GM19463 (cell line): Measurements from ENCODE around the gene MOCOS.

Experiments used
- ATAC-seq: cut with Tn5 transposase; IDR thresholded peaks from one replicate; pipeline ENCODE4 v1.9.1; 2021; ENCODE audit warnings: mild to moderate bottlenecking, moderate library complexity; ENCODE audit not compliant: unreplicated experiment

The MOCOS gene

GRCh38 chr18:36302676-36303075 lies 115.4 kb downstream of the MOCOS start:
- ATAC-seq = no peak

- ATAC-seq = no peak
Observed at GRCh38 chr18:36303211-36303844, 116.0 kb downstream of the MOCOS start.

- ATAC-seq = no peak
Observed at GRCh38 chr18:36304723-36305122, 117.4 kb downstream of the MOCOS start.

DNA sequence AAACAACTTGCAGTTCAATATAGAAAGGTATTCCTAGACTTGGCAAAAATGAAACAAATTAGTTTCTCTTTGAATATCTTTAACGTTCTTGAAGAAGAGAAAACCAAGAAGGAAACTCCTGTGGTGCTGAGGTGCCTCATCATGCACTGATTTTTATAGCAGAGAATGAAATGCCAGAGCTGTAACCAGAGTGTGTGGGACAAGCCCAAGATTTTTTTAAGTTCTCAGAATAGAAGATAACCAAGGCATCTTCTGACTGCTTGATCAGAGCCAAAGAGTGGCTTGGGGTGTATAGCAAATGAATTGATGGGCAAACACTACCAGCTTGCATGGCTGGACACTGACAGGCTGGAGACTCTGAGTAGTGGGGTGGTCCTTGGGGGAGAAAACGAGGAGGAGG lies 118.1 kb downstream of the MOCOS start:
- no peak for ATAC-seq

DNA sequence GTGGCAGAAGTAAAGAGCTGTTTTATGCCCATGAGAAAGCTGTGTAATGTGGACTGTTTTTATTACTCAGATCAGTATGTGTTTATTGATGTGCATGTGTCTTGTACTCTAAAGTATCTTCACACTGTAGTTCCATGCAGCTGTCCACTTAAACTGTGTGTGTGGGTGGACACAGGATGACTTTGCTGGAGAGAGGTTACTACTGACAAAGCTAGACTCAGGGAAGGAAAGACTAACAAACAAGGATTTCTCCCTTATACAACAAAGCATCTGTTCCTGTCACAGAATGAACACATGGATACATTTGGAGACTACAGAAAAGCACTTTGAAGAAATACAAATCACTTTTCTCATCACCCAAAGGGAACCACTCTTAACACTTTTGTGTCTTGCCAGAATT lies 120.2 kb downstream of the MOCOS start:
- no peak for ATAC-seq

DNA sequence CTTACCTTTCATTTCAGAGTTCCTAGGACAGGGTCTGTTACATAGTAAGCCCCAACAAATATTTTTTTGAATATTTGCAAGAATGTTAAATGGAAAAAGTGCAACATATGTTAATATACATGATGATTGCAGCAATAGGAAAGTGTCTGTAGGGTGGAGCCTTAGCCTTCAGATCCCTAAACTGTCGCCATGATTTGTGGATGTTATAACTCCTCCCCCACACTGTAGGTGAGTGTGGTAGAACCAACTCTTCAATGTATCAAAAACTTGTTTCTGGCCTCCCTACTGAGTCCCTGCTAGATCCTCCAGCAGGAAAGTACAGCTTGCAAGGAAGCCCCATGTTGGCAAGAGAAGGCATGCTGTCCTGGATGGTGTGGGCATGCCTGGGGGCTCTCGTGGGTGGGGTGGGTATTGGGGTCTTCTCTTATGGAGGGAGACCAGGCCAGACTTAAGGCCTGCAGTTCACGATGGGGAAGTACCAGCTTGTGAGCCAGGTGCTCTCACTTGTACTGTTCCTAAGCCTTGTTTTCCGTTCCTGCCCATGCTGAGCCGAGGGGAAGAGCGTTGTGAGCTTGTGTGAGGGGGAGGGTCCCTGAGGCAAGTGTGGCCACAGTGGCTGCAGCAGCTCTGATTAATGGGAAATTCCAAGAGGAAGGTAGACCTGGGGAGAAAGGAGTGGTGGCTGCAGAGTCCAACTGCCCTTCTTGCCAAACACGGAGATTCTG lies 121.6 kb downstream of the MOCOS start:
- ATAC-seq = no peak

GRCh38 chr18:36309436-36310391 lies 122.4 kb downstream of the MOCOS start:
- no peak for ATAC-seq

- no peak for ATAC-seq
Observed at GRCh38 chr18:36311026-36311570, 123.8 kb downstream of the MOCOS start.

DNA sequence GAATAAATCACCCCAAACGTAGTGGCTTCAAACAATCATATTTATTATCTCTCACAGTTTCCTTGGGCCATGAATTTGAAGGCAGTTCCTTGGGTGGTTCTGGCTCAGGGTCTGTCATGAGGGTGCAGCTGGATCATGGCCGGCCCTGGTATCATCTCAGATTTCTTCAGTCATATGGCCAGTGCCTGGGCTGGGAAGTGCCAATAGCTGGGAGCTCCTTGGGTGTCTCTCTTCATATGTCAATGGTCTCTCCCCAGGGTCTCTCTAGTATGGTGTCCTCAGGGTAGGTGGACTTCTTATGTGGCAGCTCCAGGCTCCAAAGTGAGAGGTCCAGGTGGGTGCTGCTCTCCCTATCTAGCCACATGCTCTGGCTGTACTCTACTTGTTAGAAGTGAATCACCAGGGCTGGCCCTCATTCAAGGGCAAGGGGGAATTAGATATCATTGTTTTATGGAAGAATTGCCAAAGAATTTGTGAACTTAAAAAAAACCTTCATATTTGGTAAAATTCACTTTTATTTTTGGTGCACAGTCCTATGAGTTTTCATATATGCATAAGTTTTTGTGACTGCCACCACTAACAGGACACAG lies 125.6 kb downstream of the MOCOS start:
- no peak for ATAC-seq

GRCh38 chr18:36314098-36314497 lies 126.8 kb downstream of the MOCOS start:
- ATAC-seq = no peak

DNA sequence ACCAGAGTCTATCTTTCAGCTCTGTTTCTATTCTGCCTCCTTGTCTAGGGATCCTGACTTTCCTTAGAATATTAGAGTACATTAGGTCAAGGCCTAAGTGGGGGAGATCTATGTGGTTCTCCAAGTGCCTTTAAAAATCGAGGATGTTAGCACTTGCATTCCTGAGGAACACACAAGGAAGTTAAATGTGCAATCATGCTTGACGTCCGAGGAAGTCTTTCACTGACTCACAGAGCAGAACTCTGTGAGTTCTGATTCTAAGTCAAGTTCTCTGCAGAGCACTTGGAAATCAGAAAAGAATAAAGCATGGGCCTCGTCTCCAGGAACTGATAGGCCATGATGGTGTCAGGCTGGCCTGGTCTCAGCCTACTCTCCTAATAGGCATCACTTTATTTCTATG lies 127.5 kb downstream of the MOCOS start:
- ATAC-seq = no peak

DNA sequence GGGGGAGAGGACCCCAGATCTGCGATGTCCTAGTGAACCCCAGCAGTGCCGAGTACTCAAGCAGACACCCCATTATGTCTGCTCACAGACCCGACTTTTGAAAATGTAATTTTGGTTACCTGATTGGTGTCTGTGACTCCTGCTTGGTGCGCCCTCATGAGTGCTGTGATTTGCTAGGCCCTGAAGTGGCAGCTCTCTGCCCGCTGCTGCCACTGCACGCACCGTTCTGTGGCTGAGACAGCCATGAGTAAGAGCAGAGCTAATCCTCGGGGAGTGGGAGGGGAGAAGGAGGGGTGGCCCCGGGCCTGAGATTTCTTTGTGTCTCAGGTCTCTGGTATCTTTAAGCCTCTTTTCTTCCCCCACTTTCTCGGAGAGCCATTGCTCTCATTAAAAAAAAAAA lies 128.4 kb downstream of the MOCOS start:
- ATAC-seq = no peak

GRCh38 chr18:36316246-36316645 lies 128.9 kb downstream of the MOCOS start:
- no peak for ATAC-seq
